Measurements from ENCODE around the gene ACTN3.

The ACTN3 gene

DNA sequence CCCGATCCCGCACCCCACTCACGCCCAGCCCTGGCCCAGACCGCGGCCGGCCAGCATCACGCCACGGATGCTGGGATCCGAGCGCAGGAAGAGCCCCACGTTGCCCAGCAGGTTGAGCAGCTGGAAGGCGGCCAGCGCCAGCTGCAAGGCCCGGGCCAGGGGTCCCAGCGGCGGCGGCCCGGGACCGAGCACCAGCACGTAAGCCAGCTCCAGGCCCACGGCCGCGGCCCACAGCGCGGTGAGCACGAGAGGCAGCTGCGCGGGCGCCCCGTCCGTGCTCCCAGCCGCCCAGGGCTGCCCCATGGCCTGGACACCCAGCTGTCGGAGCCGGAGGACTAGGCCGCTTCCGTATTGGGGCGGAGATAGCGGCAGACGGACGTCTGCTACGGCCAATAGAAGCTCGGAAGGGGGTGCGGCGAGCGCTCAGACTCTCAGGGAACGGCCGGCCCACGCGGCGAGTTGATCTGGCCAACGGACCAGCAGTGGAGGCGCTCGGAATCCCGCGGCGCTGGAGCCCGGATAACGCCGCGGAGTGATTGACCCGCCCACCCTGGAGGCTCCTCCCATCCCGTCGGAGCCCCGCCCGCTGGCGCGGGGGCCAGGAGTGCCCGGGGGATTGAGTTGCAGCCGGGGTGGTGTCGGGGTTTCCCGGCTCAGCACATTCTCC, 869 bp upstream of the ACTN3 start, which contains the start of gene ZDHHC24:
Gene ZDHHC24 (minus strand): TSS at position 348 of the 667 bp plus-strand sequence. CDS start 45 bp downstream, at position 303.
- DNase-seq = peak; percentile 93 to 99

DNA sequence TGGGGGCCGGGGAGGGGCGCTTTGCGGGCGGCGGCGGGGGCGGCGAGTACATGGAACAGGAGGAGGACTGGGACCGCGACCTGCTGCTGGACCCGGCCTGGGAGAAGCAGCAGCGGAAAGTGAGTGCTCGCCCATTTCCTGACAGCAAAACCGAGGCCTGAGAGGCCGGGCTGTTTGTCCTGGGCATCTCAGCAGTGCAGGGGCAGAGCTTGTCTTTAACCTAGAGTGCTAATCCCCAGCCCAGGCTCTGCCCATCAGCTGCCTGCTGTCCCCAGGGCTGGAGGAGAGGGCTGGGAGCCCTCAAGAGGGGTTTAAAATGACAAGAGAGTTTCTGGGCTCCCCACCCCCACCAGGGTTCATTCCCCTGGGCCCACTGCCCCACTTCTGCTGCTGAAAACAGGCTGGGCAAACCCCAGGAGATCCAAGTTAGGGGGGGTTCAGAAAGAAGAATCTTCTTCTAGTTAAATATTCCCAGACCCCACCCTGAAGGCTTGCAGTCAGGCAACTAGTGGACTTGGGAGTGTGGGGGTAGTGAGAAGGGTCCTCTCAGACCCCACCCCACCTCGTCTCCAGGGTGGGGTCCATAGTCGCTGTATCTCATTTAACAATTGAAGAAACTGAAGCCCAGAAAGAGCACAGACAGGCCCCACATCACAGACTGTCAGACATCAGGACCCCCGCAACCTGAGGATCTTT, 411 bp downstream of the ACTN3 start:
- no peak for DNase-seq

DNA sequence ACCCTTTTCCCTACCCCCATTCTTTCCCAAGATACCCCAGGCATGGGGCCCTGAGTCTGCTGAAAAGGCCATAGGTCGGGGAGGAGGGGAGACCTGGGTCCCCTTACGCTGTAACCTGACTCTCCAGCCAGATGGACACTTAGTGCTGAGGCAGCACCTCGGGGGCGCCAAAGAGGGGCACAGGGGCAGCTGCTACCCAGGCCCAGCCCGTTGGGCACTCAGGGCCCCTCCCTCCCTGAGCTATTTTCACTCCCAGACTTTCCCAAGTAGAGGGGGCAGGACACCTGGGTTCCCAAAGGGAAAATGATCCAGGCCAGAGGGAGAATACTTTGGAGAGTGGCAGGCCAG, 933 bp downstream of the ACTN3 start:
- DNase-seq = no peak

DNA sequence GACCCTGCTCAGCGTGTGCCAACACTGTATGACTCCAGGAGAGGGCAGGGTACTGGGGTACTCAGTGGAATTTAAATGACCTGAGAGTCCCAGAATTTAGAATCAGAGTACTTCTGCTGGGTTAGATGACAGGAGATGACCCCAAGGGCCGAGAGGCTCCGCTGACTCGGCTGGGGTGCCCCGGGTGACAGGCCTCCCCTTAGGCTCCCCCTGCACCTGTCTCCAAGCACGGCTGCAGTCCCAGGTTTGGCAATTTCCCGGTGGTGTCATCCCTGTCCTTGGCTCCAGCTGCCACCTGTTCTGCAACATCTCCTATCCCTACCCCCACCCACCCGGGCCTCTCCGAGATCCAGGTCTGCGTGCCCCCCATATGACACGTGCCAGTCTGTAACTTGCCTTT, 1.3 kb downstream of the ACTN3 start:
- DNase-seq = no peak

DNA sequence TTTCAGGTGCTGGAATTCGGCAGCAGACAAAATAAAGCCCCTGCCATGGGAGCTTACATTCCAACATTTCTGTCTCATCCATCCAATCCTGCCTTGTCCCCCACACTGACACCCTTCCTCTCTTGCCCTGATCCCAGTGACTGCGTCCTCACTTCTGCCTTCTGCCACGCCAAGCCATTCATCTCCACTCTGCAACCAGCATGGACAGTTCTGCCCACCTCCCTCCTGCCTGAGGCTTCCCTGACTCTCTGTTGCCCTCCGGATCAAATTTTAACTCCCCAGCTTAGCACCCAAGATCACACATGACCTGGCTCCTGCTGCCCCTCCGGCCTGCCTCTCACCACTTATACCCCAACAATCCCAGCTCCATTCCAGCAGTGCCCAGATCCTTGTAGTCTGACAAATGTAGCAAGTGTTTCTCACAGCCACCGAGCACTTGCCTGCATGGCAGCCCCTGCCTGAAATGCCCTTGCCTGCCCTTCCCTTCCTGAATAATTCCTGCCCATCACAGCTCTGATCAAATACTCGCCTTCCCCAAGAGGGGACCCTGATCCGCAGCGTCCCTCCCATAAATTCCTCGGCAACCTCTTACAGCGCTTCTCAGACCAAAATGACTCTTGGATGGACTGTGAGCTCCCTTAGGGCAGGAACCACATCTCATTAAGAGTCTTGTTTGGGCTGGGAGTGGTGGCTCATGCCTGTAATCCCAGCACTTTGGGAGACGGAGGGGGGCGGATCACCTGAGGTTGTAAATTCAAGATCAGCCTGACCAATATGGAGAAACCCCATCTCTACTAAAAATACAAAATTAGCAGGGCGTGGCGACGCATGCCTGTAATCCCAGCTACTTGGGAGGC, 2.3 kb downstream of the ACTN3 start:
- no peak for DNase-seq

DNA sequence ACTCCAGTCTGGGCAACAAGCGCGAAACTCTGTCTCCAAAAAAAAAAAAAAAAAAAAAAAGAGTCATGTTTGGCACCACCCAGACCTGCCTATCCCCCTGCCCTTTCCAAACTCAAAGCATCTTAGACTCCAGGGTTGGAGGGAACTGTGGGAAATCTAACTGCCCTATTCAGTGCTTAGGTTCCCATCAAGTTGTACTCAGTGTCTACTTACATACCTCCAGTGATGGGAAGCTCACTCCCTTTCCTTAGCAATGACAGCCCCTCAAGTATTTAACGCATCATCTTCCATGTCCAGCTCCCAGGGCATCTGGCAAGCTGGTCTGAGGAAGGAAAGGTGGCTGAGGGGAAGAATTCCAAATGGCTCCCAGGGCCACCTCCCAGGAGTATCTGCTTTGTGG, 3.0 kb downstream of the ACTN3 start:
- DNase-seq = no peak

DNA sequence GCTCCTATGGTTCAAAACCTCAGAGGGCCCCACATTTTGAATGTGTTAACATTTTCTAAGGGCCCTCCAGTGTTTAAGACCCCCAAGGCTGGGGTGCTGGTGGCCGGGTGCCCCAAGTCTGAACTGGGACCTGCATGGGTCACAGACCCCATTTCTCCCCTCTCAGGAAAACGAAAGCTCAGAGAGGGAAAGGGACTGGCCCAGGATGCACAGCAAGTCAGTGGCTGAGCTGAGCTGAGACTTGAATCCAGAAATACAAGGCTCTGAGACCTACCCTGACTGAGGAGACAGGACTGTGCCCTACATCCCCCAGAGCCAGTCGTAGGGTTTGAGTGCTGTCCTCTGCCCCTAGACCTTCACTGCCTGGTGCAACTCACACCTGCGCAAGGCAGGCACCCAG, 4.2 kb downstream of the ACTN3 start:
- no peak for DNase-seq

DNA sequence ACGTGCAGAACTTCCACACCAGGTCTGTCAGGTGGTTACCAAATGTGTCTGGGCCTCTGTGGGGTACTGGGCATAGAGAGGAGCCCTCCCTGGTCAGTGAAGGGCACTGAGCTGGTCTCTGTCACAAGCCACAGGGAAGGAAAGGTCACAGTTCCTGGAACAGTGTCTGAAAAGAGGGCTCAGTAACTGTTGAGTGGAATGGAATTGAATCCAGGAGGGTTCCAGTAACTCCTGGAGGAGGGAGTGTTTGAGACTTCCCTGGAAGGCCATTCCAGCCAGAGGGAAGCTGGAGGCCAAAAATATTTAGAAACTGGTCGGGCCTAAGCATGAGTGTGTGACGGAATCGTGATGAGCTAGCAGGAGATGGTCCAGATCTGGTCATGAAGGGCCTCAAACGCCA, 7.9 kb downstream of the ACTN3 start:
- no peak for DNase-seq

DNA sequence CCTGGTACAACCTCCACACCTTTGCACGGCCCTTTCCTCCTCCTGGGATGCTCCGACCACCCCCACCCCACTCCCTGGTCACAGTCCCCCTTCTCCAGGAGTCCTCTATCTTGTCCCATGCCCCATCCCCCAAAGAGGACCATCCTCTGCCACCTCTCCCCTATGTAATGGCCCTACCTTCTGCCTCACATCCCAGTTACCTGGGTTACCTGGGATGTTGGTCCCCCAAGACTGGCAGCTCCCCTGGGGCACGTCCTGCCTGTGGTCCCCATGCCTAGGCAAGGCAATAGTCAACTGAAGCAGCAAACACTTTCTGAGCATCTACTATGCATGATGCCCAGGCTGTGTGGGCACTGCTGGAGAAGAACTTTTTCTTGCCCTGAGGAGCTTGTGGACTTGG, 8.7 kb downstream of the ACTN3 start:
- no peak for DNase-seq

DNA sequence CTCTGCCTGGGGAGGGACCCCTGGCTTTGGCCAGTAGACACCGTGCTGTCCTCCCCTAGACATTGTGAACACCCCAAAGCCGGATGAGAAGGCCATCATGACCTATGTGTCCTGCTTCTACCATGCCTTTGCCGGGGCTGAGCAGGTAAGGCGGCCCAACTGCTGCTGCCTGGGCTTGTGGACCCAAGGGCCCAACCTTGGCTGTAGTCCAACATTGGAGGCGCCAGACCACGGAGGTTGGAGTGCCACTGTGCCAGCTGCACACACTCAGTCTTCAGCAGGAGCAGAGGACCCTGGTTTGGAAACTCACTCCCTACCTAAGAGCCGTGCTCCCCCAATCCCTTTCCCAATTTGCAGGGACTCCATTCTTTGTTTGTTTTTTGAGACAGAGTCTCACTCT, 9.4 kb downstream of the ACTN3 start:
- DNase-seq = no peak

DNA sequence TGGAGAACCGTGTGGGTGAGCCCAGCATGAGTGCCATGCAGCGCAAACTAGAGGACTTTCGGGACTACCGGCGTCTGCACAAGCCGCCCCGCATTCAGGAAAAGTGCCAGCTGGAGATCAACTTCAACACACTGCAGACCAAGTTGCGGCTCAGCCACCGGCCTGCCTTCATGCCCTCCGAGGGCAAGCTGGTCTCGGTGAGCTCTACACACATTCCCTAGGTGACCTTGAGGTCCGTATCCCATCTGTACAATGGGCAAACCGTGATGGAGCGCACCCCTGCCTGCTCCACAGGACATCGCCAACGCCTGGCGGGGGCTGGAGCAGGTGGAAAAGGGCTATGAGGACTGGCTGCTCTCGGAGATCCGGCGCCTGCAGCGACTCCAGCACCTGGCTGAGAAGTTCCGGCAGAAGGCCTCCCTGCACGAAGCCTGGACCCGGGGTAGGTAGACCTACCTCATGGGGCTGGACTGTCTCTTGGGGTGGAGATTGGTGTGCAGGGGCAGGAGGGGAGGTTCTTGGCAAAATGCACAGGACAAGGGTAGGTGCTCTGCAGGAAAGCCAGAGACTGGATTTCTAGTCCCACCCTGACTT, 11.1 kb downstream of the ACTN3 start:
- no peak for DNase-seq

DNA sequence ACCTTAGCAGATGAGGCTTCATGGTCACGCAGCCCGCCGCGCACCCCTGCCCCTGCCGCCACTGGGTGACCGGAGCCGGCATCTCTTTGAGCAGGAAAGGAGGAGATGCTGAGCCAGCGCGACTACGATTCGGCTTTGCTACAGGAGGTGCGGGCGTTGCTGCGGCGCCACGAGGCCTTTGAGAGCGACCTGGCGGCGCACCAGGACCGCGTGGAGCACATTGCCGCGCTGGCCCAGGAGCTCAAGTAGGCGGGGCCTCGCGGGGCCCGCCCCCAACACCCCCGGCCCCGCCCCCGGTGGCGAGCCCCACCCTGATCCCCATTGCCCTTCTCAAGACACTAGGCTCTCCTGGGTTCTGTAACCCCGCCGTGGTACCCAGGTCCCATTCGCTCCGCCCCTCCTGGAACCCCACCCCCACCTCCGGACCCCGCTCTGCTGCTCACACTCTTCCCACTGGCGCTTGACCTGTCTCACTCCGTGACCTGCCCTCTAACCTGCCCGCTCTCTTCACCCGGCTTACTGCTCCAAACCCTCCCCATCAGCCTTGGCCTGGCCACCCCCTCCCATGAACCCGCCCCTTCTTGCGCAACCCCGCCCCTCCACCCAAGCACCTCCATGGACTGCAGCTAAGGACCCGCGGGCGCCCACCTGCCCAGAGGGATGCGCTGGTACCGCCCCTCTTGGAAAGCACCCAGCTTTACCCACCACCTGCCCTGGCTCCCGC, 12.6 kb downstream of the ACTN3 start:
- DNase-seq = peak in 1 of 2 experiments; percentile 40

DNA sequence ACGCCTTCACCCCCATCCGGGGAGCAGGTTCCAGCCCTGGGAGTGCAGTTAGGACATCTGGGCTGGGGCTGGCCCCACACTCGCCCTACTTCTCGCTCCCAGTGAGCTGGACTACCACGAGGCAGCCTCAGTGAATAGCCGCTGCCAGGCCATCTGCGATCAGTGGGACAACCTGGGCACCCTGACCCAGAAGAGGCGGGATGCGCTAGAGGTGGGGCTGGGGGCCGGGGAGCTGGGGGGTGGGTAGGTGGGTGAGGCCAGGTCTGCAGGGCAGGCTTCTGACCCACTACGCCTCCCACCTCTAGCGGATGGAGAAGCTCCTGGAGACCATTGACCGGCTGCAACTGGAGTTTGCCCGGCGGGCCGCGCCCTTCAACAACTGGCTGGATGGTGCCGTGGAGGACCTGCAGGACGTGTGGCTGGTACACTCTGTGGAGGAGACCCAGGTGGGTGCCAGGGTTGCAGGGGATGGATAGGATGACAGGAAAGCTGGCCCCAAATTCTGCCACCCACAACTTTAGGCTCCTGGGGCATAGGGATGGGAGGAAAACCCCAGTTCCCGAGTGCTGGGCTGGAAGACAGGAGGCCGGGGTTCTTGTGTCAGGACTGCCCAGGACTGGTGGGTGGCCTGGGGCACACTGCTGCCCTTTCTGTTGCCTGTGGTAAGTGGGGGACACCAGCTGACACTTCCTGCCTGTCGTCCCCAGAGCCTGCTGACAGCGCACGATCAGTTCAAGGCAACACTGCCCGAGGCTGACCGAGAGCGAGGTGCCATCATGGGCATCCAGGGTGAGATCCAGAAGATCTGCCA, 13.4 kb downstream of the ACTN3 start:
- no peak for DNase-seq

DNA sequence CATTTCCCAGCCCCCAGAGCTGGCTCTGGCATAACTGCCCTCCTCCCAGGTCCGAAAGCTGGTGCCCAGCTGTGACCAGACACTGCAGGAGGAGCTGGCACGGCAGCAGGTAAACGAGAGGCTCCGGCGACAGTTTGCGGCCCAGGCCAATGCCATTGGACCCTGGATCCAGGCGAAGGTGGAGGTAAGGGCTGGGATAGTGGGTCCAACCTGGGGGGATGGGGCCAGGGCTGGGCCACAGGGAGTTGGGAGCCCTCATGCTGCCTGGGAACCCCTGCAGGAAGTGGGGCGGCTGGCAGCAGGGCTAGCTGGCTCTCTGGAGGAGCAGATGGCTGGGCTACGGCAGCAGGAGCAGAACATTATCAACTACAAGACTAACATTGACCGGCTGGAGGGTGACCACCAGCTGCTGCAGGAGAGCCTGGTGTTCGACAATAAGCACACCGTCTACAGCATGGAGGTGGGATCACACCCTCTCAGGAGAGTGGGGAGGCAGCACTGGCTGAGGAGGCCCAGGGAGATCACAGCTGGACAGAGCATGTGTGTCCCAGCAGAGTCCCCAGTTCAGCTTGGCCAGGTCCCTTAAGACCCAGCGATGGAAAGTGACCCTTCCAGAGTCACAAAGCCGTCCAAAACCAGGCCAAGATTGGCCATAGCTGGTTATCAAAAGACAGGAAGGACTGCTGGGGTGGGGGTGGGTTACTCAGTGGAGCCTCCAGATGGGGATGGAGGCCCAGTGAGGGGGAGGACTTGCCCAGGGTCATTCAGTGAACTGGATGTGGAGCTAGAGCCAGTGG, 14.7 kb downstream of the ACTN3 start:
- no peak for DNase-seq

DNA sequence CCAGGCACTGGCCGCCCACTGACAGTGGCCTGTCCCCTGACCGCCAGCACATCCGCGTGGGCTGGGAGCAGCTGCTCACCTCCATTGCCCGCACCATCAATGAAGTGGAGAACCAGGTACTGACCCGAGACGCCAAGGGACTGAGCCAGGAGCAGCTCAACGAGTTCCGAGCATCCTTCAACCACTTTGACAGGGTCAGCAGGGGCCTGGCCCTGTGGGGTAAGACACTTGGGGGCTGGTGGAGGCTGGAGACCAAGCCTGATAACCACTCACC, 15.2 kb downstream of the ACTN3 start:
- no peak for DNase-seq

DNA sequence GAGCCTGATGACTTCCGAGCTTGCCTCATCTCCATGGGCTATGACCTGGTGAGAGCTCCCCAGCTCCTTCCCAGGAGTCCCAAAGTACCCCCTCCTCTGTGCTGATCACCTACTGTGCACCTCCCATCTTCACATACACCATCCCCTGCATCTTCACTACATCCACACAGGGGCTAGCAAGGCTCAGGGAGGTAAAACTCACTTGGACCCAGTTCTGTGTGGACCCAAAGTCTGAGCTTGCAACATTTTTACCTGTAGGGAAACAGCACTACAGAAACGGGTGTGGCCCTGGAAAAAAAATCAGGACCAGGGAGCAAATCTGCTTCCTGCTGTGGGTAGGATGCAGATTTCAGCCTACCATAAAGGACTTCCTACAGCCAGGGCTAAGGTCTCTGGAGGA, 15.6 kb downstream of the ACTN3 start:
- DNase-seq = no peak

DNA sequence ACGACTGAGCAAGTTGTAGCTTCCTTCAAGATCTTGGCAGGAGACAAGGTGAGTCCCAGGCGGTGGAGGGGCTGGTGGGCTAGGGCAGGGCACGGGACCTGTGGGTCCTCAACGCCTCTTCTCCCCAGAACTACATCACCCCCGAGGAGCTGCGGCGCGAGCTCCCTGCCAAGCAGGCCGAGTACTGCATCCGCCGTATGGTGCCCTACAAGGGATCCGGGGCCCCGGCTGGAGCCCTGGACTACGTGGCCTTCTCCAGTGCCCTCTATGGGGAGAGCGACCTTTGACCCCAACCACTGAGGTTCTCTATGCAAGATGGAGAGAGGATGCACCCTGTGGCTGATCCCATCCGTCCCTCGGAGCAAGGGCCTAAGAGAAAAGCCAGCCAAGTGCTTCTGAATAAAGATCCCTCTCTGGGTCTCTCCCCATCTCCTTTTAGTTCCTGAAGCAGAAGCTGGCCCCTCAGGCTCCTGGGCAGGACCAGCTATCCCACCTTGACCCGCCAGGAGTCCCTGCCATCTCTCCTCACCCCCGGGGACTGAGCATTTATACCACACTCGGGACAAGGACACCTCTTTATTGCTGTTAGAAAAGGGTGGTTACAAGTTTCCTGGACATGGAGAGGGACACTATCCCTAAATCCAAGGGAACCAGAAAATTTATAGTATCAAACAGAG, 16.3 kb downstream of the ACTN3 start:
- no peak for DNase-seq

DNA sequence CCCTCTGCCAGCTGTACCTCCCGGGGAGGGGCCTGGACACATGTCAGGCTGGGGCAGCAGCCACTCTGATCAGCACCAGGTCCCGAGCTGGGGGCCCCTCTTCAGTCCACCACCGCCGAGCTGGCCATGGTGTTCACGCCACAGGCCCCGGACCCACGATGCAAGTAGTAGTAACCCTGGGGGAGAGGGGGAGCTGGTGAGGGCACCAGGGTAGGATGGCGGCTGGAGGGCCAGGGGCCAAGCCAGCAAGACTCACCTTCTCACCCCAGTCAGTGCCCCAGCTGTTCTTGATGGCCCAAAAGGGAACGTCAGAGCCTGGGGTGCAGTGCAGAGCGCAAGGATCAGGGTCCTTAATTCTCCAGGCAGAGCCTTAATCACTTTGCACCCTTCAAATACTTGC, 17.1 kb downstream of the ACTN3 start:
- no peak for DNase-seq

DNA sequence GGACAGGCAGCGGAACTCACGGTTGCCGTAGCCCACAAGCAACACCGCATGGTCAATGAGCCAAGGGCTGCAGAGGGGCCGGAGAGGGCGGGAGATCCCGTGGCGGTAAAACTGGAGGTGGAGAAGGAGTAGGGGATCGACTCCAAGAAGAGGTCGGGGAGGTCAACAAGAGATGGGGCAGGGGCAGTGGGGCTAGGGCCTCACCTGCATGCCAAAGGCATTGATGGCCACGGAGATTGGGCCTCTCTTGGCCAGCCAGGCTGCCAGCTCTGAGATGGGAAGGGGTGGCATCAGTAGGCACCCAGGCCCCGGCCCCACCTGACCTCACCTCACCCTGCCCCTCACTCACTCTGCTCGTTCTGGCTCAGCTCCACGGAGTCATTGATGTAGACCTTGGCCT, 17.8 kb downstream of the ACTN3 start:
- DNase-seq = no peak

DNA sequence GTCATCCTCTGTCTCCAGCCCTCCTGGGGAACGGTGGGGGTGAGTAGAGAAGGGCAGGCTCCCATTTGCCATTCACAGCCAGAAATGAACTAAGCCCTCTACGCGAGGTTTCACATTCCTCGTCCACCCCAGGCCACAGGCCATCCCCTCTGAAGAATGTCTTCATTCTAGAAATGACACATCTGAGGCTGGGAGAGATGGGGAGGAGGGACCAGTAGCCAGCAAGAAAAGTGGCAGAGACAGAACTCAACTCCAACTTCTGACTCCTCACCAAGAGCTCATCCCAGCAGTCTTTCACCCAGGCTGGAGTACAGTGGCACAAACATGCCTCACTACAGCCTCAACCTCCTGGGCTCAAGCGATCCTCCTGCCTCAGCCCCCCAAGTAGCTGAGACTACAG, 18.3 kb downstream of the ACTN3 start:
- no peak for DNase-seq

DNA sequence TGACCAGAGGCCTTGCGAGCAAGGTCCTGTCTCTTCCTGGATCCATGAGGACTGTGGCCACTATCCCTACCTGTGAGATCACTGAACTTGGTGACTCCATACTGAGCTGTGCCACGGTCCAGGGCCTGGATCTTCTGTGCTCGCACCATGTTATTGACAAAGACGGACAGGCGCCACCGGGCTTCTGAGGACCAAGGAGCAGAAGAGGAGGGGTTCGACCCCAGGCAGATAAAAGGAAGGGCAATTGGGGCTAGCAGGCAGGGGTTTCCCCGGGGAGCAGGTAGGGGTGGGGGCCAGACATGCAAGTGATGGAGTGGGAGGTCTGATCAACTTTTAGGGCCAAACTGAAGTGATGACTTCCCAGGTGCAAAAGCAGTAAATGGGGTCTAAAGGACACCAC, 19.5 kb downstream of the ACTN3 start:
- no peak for DNase-seq
